ENCODE measurements around the gene PKN2.

PKN2 gene

GRCh38 chr1:88736633-88737248, 52.7 kb downstream of the PKN2 start:
- peaks cover under 1% of the 10 kb centered on the region for H3K4me1 ChIP-seq (ENCODE audit: insufficient read depth, low read length)
- H3K9me3 ChIP-seq (ENCODE audit: low read length): no peaks in the 10 kb centered on the region
- no peaks in the 10 kb centered on the region for H3K27me3 ChIP-seq (ENCODE audit: control insufficient read depth in 1 of 2, insufficient read depth in 2 of 2, low read length in 2 of 2)
- no peak overlapping the region for H3K27ac ChIP-seq (ENCODE audit: low read depth, low read length)
- no peak overlapping the region for H3K9ac ChIP-seq (ENCODE audit: low read length)
- no peaks in the 10 kb centered on the region for H3K36me3 ChIP-seq (ENCODE audit: insufficient read depth, low read length)
- no peak overlapping the region for H3K4me3 ChIP-seq (ENCODE audit: low read depth in 1 of 2, low read length in 2 of 2)

GRCh38 chr1:88737338-88737927, 53.4 kb downstream of the PKN2 start:
- Histone ChIP-seq H3K4me1 (ENCODE audit: insufficient read depth, low read length) (no peaks in the 10 kb centered on the region), H3K36me3 (ENCODE audit: insufficient read depth, low read length) (no peaks in the 10 kb centered on the region), H3K9ac (ENCODE audit: low read length) (no peak overlapping the region), H3K27me3 (ENCODE audit: control insufficient read depth in 1 of 2, insufficient read depth in 2 of 2, low read length in 2 of 2) (no peaks in the 10 kb centered on the region), H3K9me3 (ENCODE audit: low read length) (no peaks in the 10 kb centered on the region), H3K4me3 (ENCODE audit: low read depth in 1 of 2, low read length in 2 of 2) (no peak overlapping the region), H3K27ac (ENCODE audit: low read depth, low read length) (no peak overlapping the region)

GRCh38 chr1:88740784-88741183, 56.7 kb downstream of the PKN2 start:
- Histone ChIP-seq H3K9ac (ENCODE audit: low read length) (no peak overlapping the region), H3K27ac (ENCODE audit: low read depth, low read length) (no peak overlapping the region), H3K36me3 (ENCODE audit: insufficient read depth, low read length) (no peaks in the 10 kb centered on the region), H3K4me3 (ENCODE audit: low read depth in 1 of 2, low read length in 2 of 2) (no peak overlapping the region), H3K27me3 (ENCODE audit: control insufficient read depth in 1 of 2, insufficient read depth in 2 of 2, low read length in 2 of 2) (no peaks in the 10 kb centered on the region), H3K9me3 (ENCODE audit: low read length) (no peaks in the 10 kb centered on the region), H3K4me1 (ENCODE audit: insufficient read depth, low read length) (no peaks in the 10 kb centered on the region)

- Histone ChIP-seq H3K27me3 (ENCODE audit: control insufficient read depth in 1 of 2, insufficient read depth in 2 of 2, low read length in 2 of 2) (no peaks in the 10 kb centered on the region), H3K36me3 (ENCODE audit: insufficient read depth, low read length) (peaks cover under 1% of the 10 kb centered on the region), H3K27ac (ENCODE audit: low read depth, low read length) (no peak overlapping the region), H3K9ac (ENCODE audit: low read length) (no peak overlapping the region), H3K9me3 (ENCODE audit: low read length) (no peaks in the 10 kb centered on the region), H3K4me1 (ENCODE audit: insufficient read depth, low read length) (no peaks in the 10 kb centered on the region), H3K4me3 (ENCODE audit: low read depth in 1 of 2, low read length in 2 of 2) (no peak overlapping the region)
These were observed 57.3 kb downstream of the PKN2 start for GRCh38 chr1:88741413-88741812.

GRCh38 chr1:88742531-88742930, 58.5 kb downstream of the PKN2 start:
- Histone ChIP-seq H3K4me3 (ENCODE audit: low read depth in 1 of 2, low read length in 2 of 2) (no peak overlapping the region), H3K9ac (ENCODE audit: low read length) (no peak overlapping the region), H3K9me3 (ENCODE audit: low read length) (no peaks in the 10 kb centered on the region), H3K27me3 (ENCODE audit: control insufficient read depth in 1 of 2, insufficient read depth in 2 of 2, low read length in 2 of 2) (no peaks in the 10 kb centered on the region), H3K4me1 (ENCODE audit: insufficient read depth, low read length) (no peaks in the 10 kb centered on the region), H3K36me3 (ENCODE audit: insufficient read depth, low read length) (peaks cover 5% of the 10 kb centered on the region), H3K27ac (ENCODE audit: low read depth, low read length) (no peak overlapping the region)

GRCh38 chr1:88744142-88744541, 60.1 kb downstream of the PKN2 start:
- no peak overlapping the region for H3K9ac ChIP-seq (ENCODE audit: low read length)
- no peaks in the 10 kb centered on the region for H3K9me3 ChIP-seq (ENCODE audit: low read length)
- H3K27me3 ChIP-seq (ENCODE audit: control insufficient read depth in 1 of 2, insufficient read depth in 2 of 2, low read length in 2 of 2): no peaks in the 10 kb centered on the region
- H3K36me3 ChIP-seq (ENCODE audit: insufficient read depth, low read length): peaks cover 5% of the 10 kb centered on the region
- H3K4me3 ChIP-seq (ENCODE audit: low read depth in 1 of 2, low read length in 2 of 2): no peak overlapping the region
- H3K27ac ChIP-seq (ENCODE audit: low read depth, low read length): no peak overlapping the region
- H3K4me1 ChIP-seq (ENCODE audit: insufficient read depth, low read length): no peaks in the 10 kb centered on the region

- H3K4me1 ChIP-seq (ENCODE audit: insufficient read depth, low read length): no peaks in the 10 kb centered on the region
- peaks cover 5% of the 10 kb centered on the region for H3K36me3 ChIP-seq (ENCODE audit: insufficient read depth, low read length)
- no peak overlapping the region for H3K4me3 ChIP-seq (ENCODE audit: low read depth in 1 of 2, low read length in 2 of 2)
- no peak overlapping the region for H3K27ac ChIP-seq (ENCODE audit: low read depth, low read length)
- no peaks in the 10 kb centered on the region for H3K27me3 ChIP-seq (ENCODE audit: control insufficient read depth in 1 of 2, insufficient read depth in 2 of 2, low read length in 2 of 2)
- no peaks in the 10 kb centered on the region for H3K9me3 ChIP-seq (ENCODE audit: low read length)
- H3K9ac ChIP-seq (ENCODE audit: low read length): no peak overlapping the region
These were observed 62.8 kb downstream of the PKN2 start for GRCh38 chr1:88746916-88747315.

GRCh38 chr1:88751714-88752113, 67.6 kb downstream of the PKN2 start:
- Histone ChIP-seq H3K27ac (ENCODE audit: low read depth, low read length) (no peak overlapping the region), H3K4me1 (ENCODE audit: insufficient read depth, low read length) (no peaks in the 10 kb centered on the region), H3K27me3 (ENCODE audit: control insufficient read depth in 1 of 2, insufficient read depth in 2 of 2, low read length in 2 of 2) (no peaks in the 10 kb centered on the region), H3K9ac (ENCODE audit: low read length) (no peak overlapping the region), H3K36me3 (ENCODE audit: insufficient read depth, low read length) (peaks cover 2% of the 10 kb centered on the region), H3K4me3 (ENCODE audit: low read depth in 1 of 2, low read length in 2 of 2) (no peak overlapping the region), H3K9me3 (ENCODE audit: low read length) (no peaks in the 10 kb centered on the region)

- Histone ChIP-seq H3K9me3 (ENCODE audit: low read length) (no peaks in the 10 kb centered on the region), H3K27me3 (ENCODE audit: control insufficient read depth in 1 of 2, insufficient read depth in 2 of 2, low read length in 2 of 2) (no peaks in the 10 kb centered on the region), H3K4me3 (ENCODE audit: low read depth in 1 of 2, low read length in 2 of 2) (no peak overlapping the region), H3K9ac (ENCODE audit: low read length) (no peak overlapping the region), H3K36me3 (ENCODE audit: insufficient read depth, low read length) (no peaks in the 10 kb centered on the region), H3K4me1 (ENCODE audit: insufficient read depth, low read length) (no peaks in the 10 kb centered on the region), H3K27ac (ENCODE audit: low read depth, low read length) (no peak overlapping the region)
These were observed 69.4 kb downstream of the PKN2 start for GRCh38 chr1:88753506-88753905.

GRCh38 chr1:88763649-88764406, 79.8 kb downstream of the PKN2 start:
- Histone ChIP-seq H3K27me3 (ENCODE audit: control insufficient read depth in 1 of 2, insufficient read depth in 2 of 2, low read length in 2 of 2) (no peaks in the 10 kb centered on the region), H3K27ac (ENCODE audit: low read depth, low read length) (no peak overlapping the region), H3K4me1 (ENCODE audit: insufficient read depth, low read length) (no peaks in the 10 kb centered on the region), H3K4me3 (ENCODE audit: low read depth in 1 of 2, low read length in 2 of 2) (no peak overlapping the region), H3K9ac (ENCODE audit: low read length) (no peak overlapping the region), H3K9me3 (ENCODE audit: low read length) (no peaks in the 10 kb centered on the region), H3K36me3 (ENCODE audit: insufficient read depth, low read length) (peaks cover 3% of the 10 kb centered on the region)

- Histone ChIP-seq H3K9ac (ENCODE audit: low read length) (no peak overlapping the region), H3K27me3 (ENCODE audit: control insufficient read depth in 1 of 2, insufficient read depth in 2 of 2, low read length in 2 of 2) (no peaks in the 10 kb centered on the region), H3K4me3 (ENCODE audit: low read depth in 1 of 2, low read length in 2 of 2) (no peak overlapping the region), H3K9me3 (ENCODE audit: low read length) (no peaks in the 10 kb centered on the region), H3K4me1 (ENCODE audit: insufficient read depth, low read length) (no peaks in the 10 kb centered on the region), H3K36me3 (ENCODE audit: insufficient read depth, low read length) (no peaks in the 10 kb centered on the region), H3K27ac (ENCODE audit: low read depth, low read length) (no peak overlapping the region)
These were observed 84.1 kb downstream of the PKN2 start for GRCh38 chr1:88768187-88768586.
